H1 (cell line): Measurements from ENCODE around the gene ACYP2. TPM values are rescaled to one million over a fixed set of nuclear protein-coding genes. Genes with fewer than 3 reads are reported as not detected.

Experiments
- CTCF ChIA-PET: fragments of 300-600 bp; sonication (Branson Sonifier 250); formaldehyde crosslinking; loops from one replicate; lab custom pipeline; 2021; ENCODE audit not compliant: partially characterized antibody; lab: Charles Lee
- POLR2A ChIA-PET: fragments of 300-600 bp; sonication (Branson Sonifier 250); formaldehyde crosslinking; loops from one replicate; lab custom pipeline; 2021; ENCODE audit warnings: inconsistent platforms; ENCODE audit not compliant: partially characterized antibody; lab: Charles Lee
- DNase-seq, 2 experiments: peaks; one replicate each; pipeline versions ENCODE4 v3.0.0 to v3.0.0-alpha.2; 2010 to 2022; ENCODE audit warnings: low spot score in 2 of 2, low read depth in 1 of 2, mixed read lengths in 1 of 2
- FAIRE-seq: peaks from 2 replicates; lab custom pipeline; 2011; peaks lifted over from hg19 to GRCh38; lab: Jason Lieb, UNC
- H2AFZ ChIP-seq: 2 replicates; pipeline ENCODE4 v1.8.1; 2012; ENCODE audit warnings: low read length, inconsistent platforms
- H2AK5ac ChIP-seq: 2 replicates; pipeline ENCODE4 v1.6.1; 2013; ENCODE audit warnings: low read depth, low read length
- H2BK120ac ChIP-seq: replicated peaks from 2 replicates; pipeline ENCODE3; 2013; ENCODE audit warnings: low read depth, low read length, inconsistent platforms
- H2BK12ac ChIP-seq: 2 replicates; pipeline ENCODE4 v1.6.1; 2013; ENCODE audit warnings: low read depth, low read length
- H2BK15ac ChIP-seq: 2 replicates; pipeline ENCODE4 v1.6.1; 2013; ENCODE audit warnings: low read length
- H2BK20ac ChIP-seq: 2 replicates; pipeline ENCODE4 v1.6.1; 2013; ENCODE audit warnings: low read length
- H2BK5ac ChIP-seq: 2 replicates; pipeline ENCODE4 v1.6.1; 2013; ENCODE audit warnings: low read depth, low read length
- H3K14ac ChIP-seq: 2 replicates; pipeline ENCODE4 v1.6.1; 2013; ENCODE audit warnings: inconsistent platforms; ENCODE audit not compliant: insufficient read length
- H3K18ac ChIP-seq: 2 replicates; pipeline ENCODE4 v1.6.1; 2013; ENCODE audit warnings: low read length; ENCODE audit errors: extremely low read depth
- H3K23ac ChIP-seq: 2 replicates; pipeline ENCODE4 v1.6.1; 2013; ENCODE audit warnings: inconsistent platforms; ENCODE audit not compliant: insufficient read length
- H3K23me2 ChIP-seq: 2 replicates; pipeline ENCODE4 v1.6.1; 2013; ENCODE audit warnings: low read depth, low read length
- H3K27ac ChIP-seq: 2 replicates; pipeline ENCODE4 v1.6.1; 2011; ENCODE audit warnings: low read depth, low read length, inconsistent platforms
- H3K27me3 ChIP-seq, 4 experiments: replicated peaks in 1 of 4; 1 replicate in 1 of 4; 2 replicates in 3 of 4; pipeline versions ENCODE4 v1.6.1 to v1.8.1; 2011 to 2013; ENCODE audit warnings: low read length in 3 of 4, mild to moderate bottlenecking in 3 of 4, inconsistent platforms in 2 of 4, mixed read lengths in 2 of 4, moderate library complexity in 1 of 4; ENCODE audit not compliant: control insufficient read depth in 3 of 4, insufficient read depth in 3 of 4; ENCODE audit errors: extremely low read depth in 1 of 4
- H3K36me3 ChIP-seq, 4 experiments: 2 replicates each; pipeline versions ENCODE4 v1.6.1 to v1.8.1; 2011 to 2013; ENCODE audit warnings: mild to moderate bottlenecking in 4 of 4, low read length in 3 of 4, moderate library complexity in 2 of 4, control low read depth in 1 of 4, inconsistent platforms in 1 of 4; ENCODE audit not compliant: insufficient read depth in 4 of 4, control insufficient read depth in 2 of 4
- H3K4ac ChIP-seq: replicated peaks from 2 replicates; pipeline ENCODE3; 2013; ENCODE audit warnings: low read length, low read depth, mixed read lengths, inconsistent platforms; ENCODE audit not compliant: insufficient read length
- H3K4me1 ChIP-seq, 4 experiments: replicated peaks in 1 of 4; 1 replicate in 1 of 4; 2 replicates in 3 of 4; pipeline versions ENCODE4 v1.6.1 to v1.8.1; 2011 to 2013; ENCODE audit warnings: low read length in 3 of 4, inconsistent platforms in 2 of 4, mixed read lengths in 1 of 4; ENCODE audit not compliant: insufficient read depth in 4 of 4, control insufficient read depth in 3 of 4
- H3K4me2 ChIP-seq, 2 experiments: 2 replicates each; pipeline versions ENCODE4 v1.6.1 to v1.8.1; 2011 to 2013; ENCODE audit warnings: low read depth in 2 of 2, low read length in 2 of 2, control low read depth in 1 of 2, inconsistent platforms in 1 of 2, mild to moderate bottlenecking in 1 of 2; ENCODE audit not compliant: insufficient read depth in 1 of 2
- H3K4me3 ChIP-seq, 4 experiments: fragments of 200-600, 300-600 bp in 1 of 4; sonication (generic), shearing (Covaris generic), sonication (Bioruptor Twin) in 1 of 4; 2 replicates each; pipeline versions ENCODE4 v1.5.1 to v1.8.1; 2011 to 2016; ENCODE audit warnings: low read length in 4 of 4, low read depth in 3 of 4, control low read depth in 2 of 4, inconsistent platforms in 2 of 4, mild to moderate bottlenecking in 2 of 4, mixed read lengths in 1 of 4, moderate library complexity in 1 of 4; ENCODE audit not compliant: insufficient read depth in 2 of 4; ENCODE audit errors: extremely low read depth in 1 of 4
- H3K56ac ChIP-seq: replicated peaks from 2 replicates; pipeline ENCODE3; 2013; ENCODE audit warnings: low read depth, mild to moderate bottlenecking, mixed read lengths, low read length, inconsistent platforms; ENCODE audit not compliant: insufficient read length
- H3K79me1 ChIP-seq: 2 replicates; pipeline ENCODE4 v1.6.1; 2013; ENCODE audit warnings: low read depth, low read length, control low read depth
- H3K79me2 ChIP-seq, 2 experiments: 2 replicates each; pipeline versions ENCODE4 v1.6.1 to v1.8.1; 2012 to 2013; ENCODE audit warnings: low read length in 2 of 2, mild to moderate bottlenecking in 2 of 2, inconsistent platforms in 1 of 2; ENCODE audit not compliant: insufficient read depth in 2 of 2, control insufficient read depth in 1 of 2
- H3K9ac ChIP-seq, 4 experiments: replicated peaks in 1 of 4; 1 replicate in 1 of 4; 2 replicates in 3 of 4; pipeline versions ENCODE4 v1.6.1 to v1.8.1; 2011 to 2013; ENCODE audit warnings: low read depth in 3 of 4, low read length in 3 of 4, control low read depth in 2 of 4, mild to moderate bottlenecking in 2 of 4, moderate library complexity in 2 of 4, inconsistent platforms in 1 of 4; ENCODE audit errors: extremely low read depth in 1 of 4
- H3K9me3 ChIP-seq, 2 experiments: 2 replicates each; pipeline versions ENCODE4 v1.6.1 to v1.8.1; 2012 to 2013; ENCODE audit warnings: mild to moderate bottlenecking in 2 of 2, moderate library complexity in 2 of 2, control low read depth in 1 of 2, inconsistent platforms in 1 of 2, low read depth in 1 of 2, low read length in 1 of 2, mixed read lengths in 1 of 2; ENCODE audit not compliant: insufficient read depth in 2 of 2
- H4K20me1 ChIP-seq, 2 experiments: replicated peaks in 1 of 2; 2 replicates each; pipeline versions ENCODE3 to v1.8.1; 2011 to 2013; ENCODE audit warnings: inconsistent platforms in 2 of 2, low read length in 2 of 2, mild to moderate bottlenecking in 1 of 2; ENCODE audit not compliant: insufficient read depth in 2 of 2, control insufficient read depth in 1 of 2
- H4K5ac ChIP-seq: 2 replicates; pipeline ENCODE4 v1.6.1; 2013; ENCODE audit warnings: low read length, low read depth, mixed read lengths, inconsistent platforms; ENCODE audit not compliant: insufficient read length
- H4K8ac ChIP-seq: 2 replicates; pipeline ENCODE4 v1.8.0; 2013; ENCODE audit warnings: mild to moderate bottlenecking, moderate library complexity, low read length, inconsistent platforms; ENCODE audit not compliant: insufficient read depth; ENCODE audit errors: extremely low read depth
- H4K91ac ChIP-seq: replicated peaks from 2 replicates; pipeline ENCODE3; 2013; ENCODE audit warnings: low read length, mixed read lengths, inconsistent platforms; ENCODE audit not compliant: insufficient read length
- ATF3 ChIP-seq: IDR thresholded peaks from 2 replicates; pipeline ENCODE4 v1.6.1; 2011; ENCODE audit warnings: low read depth, mild to moderate bottlenecking, low read length; ENCODE audit not compliant: insufficient read depth
- BRCA1 ChIP-seq: IDR thresholded peaks from 2 replicates; pipeline ENCODE4 v1.6.1; 2012; ENCODE audit warnings: low read depth, low read length, improper control_type of control experiment
- CBX5 ChIP-seq: fragments of 300-800, 300-1000 bp; sonication (generic); IDR thresholded peaks from 2 replicates; pipeline ENCODE4 v1.7.1; 2016; ENCODE audit warnings: antibody characterized with exemption, low read length, low read depth
- CHD2 ChIP-seq: IDR thresholded peaks from 2 replicates; pipeline ENCODE4 v1.6.1; 2012; ENCODE audit warnings: low read length, improper control_type of control experiment
- EZH2 ChIP-seq: fragments of 200-600 bp; sonication (generic); IDR thresholded peaks from 2 replicates; pipeline ENCODE4 v1.7.1; 2012; ENCODE audit warnings: low read depth, mild to moderate bottlenecking, moderate library complexity, low read length, inconsistent platforms; ENCODE audit not compliant: severe bottlenecking
- FOSL1 ChIP-seq: IDR thresholded peaks from 2 replicates; pipeline ENCODE4 v1.6.1; 2011; ENCODE audit warnings: mild to moderate bottlenecking, low read depth, low read length, moderate library complexity; ENCODE audit not compliant: insufficient read depth
- GTF2F1 ChIP-seq: IDR thresholded peaks from 2 replicates; pipeline ENCODE4 v1.6.1; 2012; ENCODE audit warnings: low read depth, low read length, improper control_type of control experiment, borderline replicate concordance
- HDAC2 ChIP-seq, 2 experiments: fragments of 300-600 bp in 1 of 2; sonication (generic) in 1 of 2; IDR thresholded peaks; 2 replicates each; pipeline ENCODE4 v1.6.1; 2011 to 2012; ENCODE audit warnings: low read depth in 2 of 2, low read length in 2 of 2, mild to moderate bottlenecking in 2 of 2, moderate library complexity in 2 of 2, borderline replicate concordance in 1 of 2, inconsistent platforms in 1 of 2
- HDAC6 ChIP-seq: IDR thresholded peaks from one replicate; pipeline ENCODE4 v1.7.1; 2012; ENCODE audit warnings: low read depth, mild to moderate bottlenecking, inconsistent platforms, low read length, moderate library complexity
- PHF8 ChIP-seq: fragments of 200-600 bp; sonication (generic); conservative IDR thresholded peaks from 2 replicates; pipeline ENCODE4 v1.7.1; 2012; ENCODE audit warnings: low read depth, mild to moderate bottlenecking, inconsistent platforms, low read length, moderate library complexity
- POLR2AphosphoS5 ChIP-seq: IDR thresholded peaks from 2 replicates; pipeline ENCODE4 v1.6.1; 2011; ENCODE audit warnings: low read depth, low read length
- RFX5 ChIP-seq: IDR thresholded peaks from 2 replicates; pipeline ENCODE4 v1.6.1; 2011; ENCODE audit warnings: low read depth, low read length, improper control_type of control experiment, borderline replicate concordance
- SIX5 ChIP-seq: IDR thresholded peaks from 2 replicates; pipeline ENCODE4 v1.6.1; 2011; ENCODE audit warnings: mild to moderate bottlenecking, low read depth, low read length
- SP2 ChIP-seq: IDR thresholded peaks from 2 replicates; pipeline ENCODE4 v1.6.1; 2012; ENCODE audit warnings: mild to moderate bottlenecking, low read length, inconsistent platforms
- SP4 ChIP-seq: IDR thresholded peaks from 2 replicates; pipeline ENCODE4 v1.6.1; 2012; ENCODE audit warnings: low read length, inconsistent platforms
- WGBS, 2 experiments: shearing (Covaris generic) in 1 of 2; methylation state at CpG; one replicate each; pipeline versions ENCODE4 v1.1.6 to v1.1.7; 2013 to 2015; ENCODE audit warnings: low lambda C conversion rate in 2 of 2, mixed read lengths in 2 of 2, inconsistent platforms in 1 of 2, low coverage in 1 of 2, missing lambda C conversion rate in 1 of 2; ENCODE audit not compliant: insufficient replicate concordance in 2 of 2, insufficient coverage in 1 of 2, insufficient read length in 1 of 2; ENCODE audit errors: extremely low coverage in 1 of 2, missing lambda C conversion rate in 1 of 2; 5-methylcytosine and 5-hydroxymethylcytosine counted together
- polyA plus RNA-seq, 7 experiments: library from polyadenylated mRNA; depleted of rRNA in 3 of 7; stranded (reverse) in 5 of 7; unstranded in 2 of 7; fragments of >200 nt in 5 of 7; fragments of 200-250 nt in 2 of 7; gene quantifications; 1 replicate in 5 of 7; 2 replicates in 1 of 7; 4 replicates in 1 of 7; pipeline versions ENCODE4 v1.2.1 to v1.2.3, GENCODE V29; 2011 to 2013; ENCODE audit warnings: missing spikeins in 2 of 7, mixed read lengths in 2 of 7
- total RNA-seq: library from RNA; stranded (reverse); fragmentation: NEBNext Ultra II Directional; extraction: Animal tissue kit (Norgen Biotek cat#: 25700); gene quantifications from 2 replicates; pipeline ENCODE4 v1.2.1, GENCODE V29; 2021

ACYP2 gene
- total and polyA plus RNA-seq, 2 of the 8 experiments (the other 6 are each of a cell fraction or from before 2014, with no cell fraction given) = 3.4 to 4.4 TPM

GRCh38 chr2:54310961-54311360, 195.5 kb downstream of the ACYP2 start:
- no peak overlapping the region for H2AFZ ChIP-seq
- no peak overlapping the region for H3K9ac ChIP-seq
- H2BK12ac ChIP-seq = no peak overlapping the region
- no peaks in the 10 kb centered on the region for H3K27me3 ChIP-seq
- no peak overlapping the region for H4K91ac ChIP-seq
- H3K27ac ChIP-seq = no peak overlapping the region
- WGBS, 2 experiments = 83% methylated on average over 2 of the region's 2 CpGs; no CpG with 5 or more reads in 1 of the 2 experiments
- no peaks in the 10 kb centered on the region for H3K36me3 ChIP-seq
- no peak overlapping the region for H2AK5ac ChIP-seq
- H2BK5ac ChIP-seq = no peak overlapping the region
- H3K4me1 ChIP-seq = no peaks in the 10 kb centered on the region
- H4K20me1 ChIP-seq = no peaks in the 10 kb centered on the region
- FAIRE-seq (no peak), DNase-seq (no peak)
- CTCF ChIA-PET = interaction anchor here (0.6 kb wide), 1 partner anchor 18 kb away, joined by 3 read pairs; no protein-coding TSS in a partner anchor
- H3K79me1 ChIP-seq = no peaks in the 10 kb centered on the region
- no peaks in the 10 kb centered on the region for H3K9me3 ChIP-seq
- no peak overlapping the region for H3K56ac ChIP-seq
- no peak overlapping the region for H3K23ac ChIP-seq
- no peak overlapping the region for H2BK15ac ChIP-seq
- H2BK20ac ChIP-seq = no peak overlapping the region
- H3K23me2 ChIP-seq = no peaks in the 10 kb centered on the region
- no peak overlapping the region for H3K4me3 ChIP-seq
- POLR2A ChIA-PET = no interaction called here
- H3K79me2 ChIP-seq = no peaks in the 10 kb centered on the region
- H2BK120ac ChIP-seq = no peak overlapping the region
- H3K14ac ChIP-seq = no peak overlapping the region
- H3K4me2 ChIP-seq = no peak overlapping the region
- no peak overlapping the region for H4K5ac ChIP-seq
- no peak overlapping the region for H3K18ac ChIP-seq
- no peak overlapping the region for H3K4ac ChIP-seq
- H4K8ac ChIP-seq = no peak overlapping the region
- TF ChIP-seq HDAC2 (IDR thresholded peaks at IDR 0.05; ENCODE audit: borderline replicate concordance in 1 of 2, low read depth in 2 of 2, low read length in 2 of 2) (no peak), ATF3 (no peak), FOSL1 (no peak), SP4 (no peak), HDAC6 (no peak), BRCA1 (no peak), CBX5 (no peak), SIX5 (no peak), GTF2F1 (no peak), EZH2 (no peak), SP2 (no peak), PHF8 (no peak), CHD2 (no peak), RFX5 (no peak), POLR2AphosphoS5 (no peak)
